Panc1 (cell line): ENCODE data around the gene MYLK. TPM values are rescaled to one million over a fixed set of nuclear protein-coding genes. Genes with fewer than 3 reads are reported as not detected.

Experiments used
- ATAC-seq: fragments of 200-7000 bp; cut with Tn5 transposase; 2 replicates; pipeline ENCODE4 v1.9.1; 2020; ENCODE audit warnings: mild to moderate bottlenecking, moderate library complexity
- BruUV-seq: library from RNA; stranded (reverse); fragments of 400-500 nt; replicated peaks from 2 replicates; lab custom pipeline; 2021; lab: Mats Ljungman, UMichigan
- CTCF ChIA-PET: fragments of 300-600 bp; sonication (Branson Sonifier 250); formaldehyde crosslinking; loops from one replicate; lab custom pipeline; 2022; ENCODE audit warnings: antibody characterized with exemption; lab: Charles Lee
- POLR2A ChIA-PET: fragments of 300-600 bp; sonication (Branson Sonifier 250); formaldehyde crosslinking; loops from one replicate; lab custom pipeline; 2022; ENCODE audit warnings: antibody characterized with exemption; lab: Charles Lee
- DNase-seq: peaks from one replicate; pipeline ENCODE4 v3.0.0-alpha.2; 2010; ENCODE audit warnings: low read depth, low spot score
- H3K27ac ChIP-seq: 2 replicates; pipeline ENCODE4 v1.5.1; 2011; ENCODE audit warnings: mild to moderate bottlenecking, low read length, inconsistent platforms
- H3K27me3 ChIP-seq: fragments of 200-500 bp; sonication (Bioruptor generic); 2 replicates; pipeline ENCODE4 v1.6.0; 2014; ENCODE audit warnings: low read length, inconsistent platforms; ENCODE audit not compliant: control insufficient read depth, insufficient read depth
- H3K36me3 ChIP-seq: fragments of 200-500 bp; sonication (Bioruptor generic); 2 replicates; pipeline ENCODE4 v1.5.1; 2014; ENCODE audit warnings: inconsistent platforms, mild to moderate bottlenecking, low read length, moderate library complexity; ENCODE audit not compliant: control insufficient read depth, insufficient read depth
- H3K4me1 ChIP-seq: 2 replicates; pipeline ENCODE4 v1.5.1; 2011; ENCODE audit warnings: inconsistent platforms, mild to moderate bottlenecking, low read length, moderate library complexity; ENCODE audit not compliant: control insufficient read depth, insufficient read depth
- H3K4me3 ChIP-seq, 2 experiments: 2 replicates each; pipeline ENCODE4 v1.5.1; 2011 to 2012; ENCODE audit warnings: low read depth in 2 of 2, low read length in 2 of 2, mild to moderate bottlenecking in 2 of 2, inconsistent platforms in 1 of 2, moderate library complexity in 1 of 2
- H3K9me3 ChIP-seq: fragments of 200-500 bp; sonication (Bioruptor generic); 2 replicates; pipeline ENCODE4 v1.5.1; 2014; ENCODE audit warnings: low read depth, mild to moderate bottlenecking, inconsistent platforms, low read length, moderate library complexity; ENCODE audit not compliant: control insufficient read depth, insufficient read depth
- POLR2AphosphoS5 ChIP-seq: IDR thresholded peaks from 2 replicates; pipeline ENCODE4 v1.6.1; 2012; ENCODE audit warnings: mild to moderate bottlenecking, low read depth, low read length, moderate library complexity
- SIN3A ChIP-seq: IDR thresholded peaks from 2 replicates; pipeline ENCODE4 v1.6.1; 2012; ENCODE audit warnings: low read depth, mild to moderate bottlenecking, low read length, moderate library complexity, borderline replicate concordance; ENCODE audit not compliant: insufficient read depth
- TCF7L2 ChIP-seq: IDR thresholded peaks from 2 replicates; pipeline ENCODE4 v1.6.1; 2011; ENCODE audit warnings: mild to moderate bottlenecking, low read depth, low read length, inconsistent platforms
- in situ Hi-C: cut with HindIII; loops from 2 replicates; pipeline ENCODE4 v1.10.0; 2016; ENCODE audit warnings: low sequenced_read_pairs, low pct_unique_long_range_greater_than_20kb
- intact Hi-C: fragments of 100-400 bp; cut with micrococcal nuclease; formaldehyde crosslinking; loops from one replicate; pipeline ENCODE4 v1.10.0; 2022; ENCODE audit not compliant: unreplicated experiment
- total RNA-seq: library from RNA; stranded (reverse); gene quantifications from one replicate; pipeline ENCODE4 v1.2.1, GENCODE V29; 2021; ENCODE audit not compliant: unreplicated experiment
- TF ChIP-seq, protein P1 (sequence below), 2 experiments: IDR thresholded peaks; 2 replicates each; pipeline ENCODE4 v1.6.1; 2011 to 2012; ENCODE audit warnings: low read depth in 2 of 2, control low read depth in 1 of 2, low read length in 1 of 2, mild to moderate bottlenecking in 1 of 2, moderate library complexity in 1 of 2; ENCODE audit not compliant: insufficient read depth in 1 of 2
- TF ChIP-seq, protein P2 (sequence below): fragments of 450-650 bp; IDR thresholded peaks from 2 replicates; pipeline ENCODE4 v1.5.1; 2017; ENCODE audit warnings: mild to moderate bottlenecking

Gene MYLK
- total RNA-seq, 1 experiment from 2014 or later: 29.7 TPM

DNA sequence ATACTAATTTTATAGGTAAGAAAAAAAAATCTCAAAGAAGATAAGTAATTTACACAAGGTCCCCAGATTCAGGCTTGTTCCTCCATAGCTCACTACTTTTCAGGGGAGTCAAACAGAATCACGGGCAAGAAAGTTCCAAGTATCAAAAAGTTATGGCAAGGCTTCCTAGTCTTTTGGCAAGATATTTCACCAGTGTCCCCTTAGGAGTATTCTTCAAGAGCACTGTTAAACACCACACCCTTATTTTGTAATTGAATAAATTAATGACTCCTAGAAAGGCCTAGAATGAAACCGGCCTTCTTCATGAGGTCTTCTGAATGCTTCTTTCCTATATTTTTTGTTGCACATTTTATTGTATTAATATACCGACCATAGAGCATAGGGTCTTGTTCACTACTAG is 109.7 kb downstream of the MYLK start:
- H3K27ac ChIP-seq: no peak overlapping the region
- H3K36me3 ChIP-seq: no peaks in the 10 kb centered on the region
- no peaks in the 10 kb centered on the region for H3K9me3 ChIP-seq
- intact Hi-C loops: no loop called here
- POLR2A ChIA-PET: no interaction called here
- CTCF ChIA-PET: no interaction called here
- H3K4me1 ChIP-seq: no peaks in the 10 kb centered on the region
- no peak for ATAC-seq
- no peak for TF ChIP-seq SIN3A
- TF ChIP-seq POLR2AphosphoS5: no peak
- TF ChIP-seq, protein P1, sequence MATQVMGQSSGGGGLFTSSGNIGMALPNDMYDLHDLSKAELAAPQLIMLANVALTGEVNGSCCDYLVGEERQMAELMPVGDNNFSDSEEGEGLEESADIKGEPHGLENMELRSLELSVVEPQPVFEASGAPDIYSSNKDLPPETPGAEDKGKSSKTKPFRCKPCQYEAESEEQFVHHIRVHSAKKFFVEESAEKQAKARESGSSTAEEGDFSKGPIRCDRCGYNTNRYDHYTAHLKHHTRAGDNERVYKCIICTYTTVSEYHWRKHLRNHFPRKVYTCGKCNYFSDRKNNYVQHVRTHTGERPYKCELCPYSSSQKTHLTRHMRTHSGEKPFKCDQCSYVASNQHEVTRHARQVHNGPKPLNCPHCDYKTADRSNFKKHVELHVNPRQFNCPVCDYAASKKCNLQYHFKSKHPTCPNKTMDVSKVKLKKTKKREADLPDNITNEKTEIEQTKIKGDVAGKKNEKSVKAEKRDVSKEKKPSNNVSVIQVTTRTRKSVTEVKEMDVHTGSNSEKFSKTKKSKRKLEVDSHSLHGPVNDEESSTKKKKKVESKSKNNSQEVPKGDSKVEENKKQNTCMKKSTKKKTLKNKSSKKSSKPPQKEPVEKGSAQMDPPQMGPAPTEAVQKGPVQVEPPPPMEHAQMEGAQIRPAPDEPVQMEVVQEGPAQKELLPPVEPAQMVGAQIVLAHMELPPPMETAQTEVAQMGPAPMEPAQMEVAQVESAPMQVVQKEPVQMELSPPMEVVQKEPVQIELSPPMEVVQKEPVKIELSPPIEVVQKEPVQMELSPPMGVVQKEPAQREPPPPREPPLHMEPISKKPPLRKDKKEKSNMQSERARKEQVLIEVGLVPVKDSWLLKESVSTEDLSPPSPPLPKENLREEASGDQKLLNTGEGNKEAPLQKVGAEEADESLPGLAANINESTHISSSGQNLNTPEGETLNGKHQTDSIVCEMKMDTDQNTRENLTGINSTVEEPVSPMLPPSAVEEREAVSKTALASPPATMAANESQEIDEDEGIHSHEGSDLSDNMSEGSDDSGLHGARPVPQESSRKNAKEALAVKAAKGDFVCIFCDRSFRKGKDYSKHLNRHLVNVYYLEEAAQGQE (IDR thresholded peaks at IDR 0.05; ENCODE audit: insufficient read depth in 1 of 2, low read depth in 2 of 2, low read length in 1 of 2): no peak
- TF ChIP-seq, protein P2, sequence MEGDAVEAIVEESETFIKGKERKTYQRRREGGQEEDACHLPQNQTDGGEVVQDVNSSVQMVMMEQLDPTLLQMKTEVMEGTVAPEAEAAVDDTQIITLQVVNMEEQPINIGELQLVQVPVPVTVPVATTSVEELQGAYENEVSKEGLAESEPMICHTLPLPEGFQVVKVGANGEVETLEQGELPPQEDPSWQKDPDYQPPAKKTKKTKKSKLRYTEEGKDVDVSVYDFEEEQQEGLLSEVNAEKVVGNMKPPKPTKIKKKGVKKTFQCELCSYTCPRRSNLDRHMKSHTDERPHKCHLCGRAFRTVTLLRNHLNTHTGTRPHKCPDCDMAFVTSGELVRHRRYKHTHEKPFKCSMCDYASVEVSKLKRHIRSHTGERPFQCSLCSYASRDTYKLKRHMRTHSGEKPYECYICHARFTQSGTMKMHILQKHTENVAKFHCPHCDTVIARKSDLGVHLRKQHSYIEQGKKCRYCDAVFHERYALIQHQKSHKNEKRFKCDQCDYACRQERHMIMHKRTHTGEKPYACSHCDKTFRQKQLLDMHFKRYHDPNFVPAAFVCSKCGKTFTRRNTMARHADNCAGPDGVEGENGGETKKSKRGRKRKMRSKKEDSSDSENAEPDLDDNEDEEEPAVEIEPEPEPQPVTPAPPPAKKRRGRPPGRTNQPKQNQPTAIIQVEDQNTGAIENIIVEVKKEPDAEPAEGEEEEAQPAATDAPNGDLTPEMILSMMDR: no peak
- no peak for TF ChIP-seq TCF7L2
- in situ Hi-C loops: no loop called here
- DNase-seq: no peak
- no TSS peak for BruUV-seq
- no peak overlapping the region for H3K4me3 ChIP-seq
- H3K27me3 ChIP-seq: no peaks in the 10 kb centered on the region

DNA sequence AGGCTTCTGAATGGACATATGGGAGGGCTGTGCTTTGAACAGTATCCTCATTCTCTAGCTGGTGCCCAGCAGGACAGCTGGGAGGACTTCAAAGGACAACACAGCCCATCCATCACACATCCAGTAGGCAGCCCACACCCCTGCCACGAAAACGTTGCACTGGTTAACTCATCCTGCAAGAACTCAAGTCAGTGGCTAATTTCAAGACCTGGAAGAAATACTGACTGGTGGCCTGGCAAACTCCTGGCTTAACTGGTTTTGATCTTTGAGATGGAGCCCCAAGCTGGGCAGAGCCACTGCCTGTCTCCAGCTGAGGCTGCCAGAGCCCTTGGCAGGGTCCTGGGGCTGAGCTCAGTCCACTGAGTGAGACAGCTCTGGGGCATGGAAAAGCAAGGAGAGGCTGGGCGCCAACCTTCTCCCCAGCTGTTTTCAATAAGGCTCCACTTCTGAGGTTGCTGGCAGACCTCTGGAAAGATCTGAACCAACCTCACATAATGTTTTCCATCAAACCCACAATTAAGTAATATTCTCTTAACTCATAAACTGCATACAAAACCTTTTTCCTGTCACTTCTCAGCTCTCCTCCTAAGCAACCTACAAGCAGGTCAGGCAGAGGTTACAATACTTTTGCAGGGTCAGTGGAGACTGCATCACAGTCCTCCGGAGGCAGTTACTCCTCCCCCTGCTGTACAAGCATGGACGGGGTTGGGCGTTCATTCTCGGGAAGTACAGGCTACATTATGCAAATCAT is 110.3 kb downstream of the MYLK start:
- H3K36me3 ChIP-seq: no peaks in the 10 kb centered on the region
- no peak overlapping the region for H3K4me3 ChIP-seq
- intact Hi-C loops (no loop called here), in situ Hi-C loops (no loop called here)
- DNase-seq (no peak), ATAC-seq (peak; percentile 54; the same call in 1 of the 2 replicates)
- H3K27me3 ChIP-seq: no peaks in the 10 kb centered on the region
- no TSS peak for BruUV-seq
- no peak overlapping the region for H3K27ac ChIP-seq
- TF ChIP-seq TCF7L2: no peak
- TF ChIP-seq, protein P1 (IDR thresholded peaks at IDR 0.05; ENCODE audit: insufficient read depth in 1 of 2, low read depth in 2 of 2, low read length in 1 of 2): no peak
- TF ChIP-seq POLR2AphosphoS5: no peak
- no peak for TF ChIP-seq SIN3A
- TF ChIP-seq, protein P2: no peak
- no peaks in the 10 kb centered on the region for H3K4me1 ChIP-seq
- POLR2A ChIA-PET: no interaction called here
- CTCF ChIA-PET: no interaction called here
- H3K9me3 ChIP-seq: no peaks in the 10 kb centered on the region
